Heart right ventricle (tissue), 16 donors: ENCODE measurements around the gene FGFR4. TPM values are rescaled to one million over a fixed set of nuclear protein-coding genes. Genes with fewer than 3 reads are reported as not detected.

ENCODE experiments used
- ATAC-seq, 8 donors: fragments of 200-7000 bp; cut with Tn5 transposase; one replicate each; pipeline ENCODE4 v1.9.1; 2020; ENCODE audit warnings: mild to moderate bottlenecking in 8 of 8, moderate library complexity in 8 of 8, moderate number of reproducible peaks in 1 of 8
- DNase-seq, 2 donors: peaks; one replicate each; pipeline ENCODE4 v3.0.0-alpha.2; 2020
- H3K27ac ChIP-seq, 10 donors: fragments of 200-600 bp; sonication (generic) in 2 of 10; one replicate each; pipeline versions ENCODE4 v1.5.0 to v1.8.0; 2020 to 2022; ENCODE audit warnings: mild to moderate bottlenecking in 3 of 10
- H3K27me3 ChIP-seq, 7 donors: fragments of 200-600 bp; one replicate each; pipeline ENCODE4 v1.8.0; 2021 to 2022; ENCODE audit warnings: mild to moderate bottlenecking in 2 of 7
- H3K36me3 ChIP-seq, 9 donors: fragments of 200-600 bp; sonication (generic) in 1 of 9; one replicate each; pipeline versions ENCODE4 v1.5.0 to v1.8.0; 2020 to 2022; ENCODE audit warnings: mild to moderate bottlenecking in 2 of 9
- H3K4me1 ChIP-seq, 9 donors: fragments of 200-600 bp; sonication (generic) in 1 of 9; one replicate each; pipeline versions ENCODE4 v1.5.0 to v1.8.0; 2020 to 2022; ENCODE audit warnings: mild to moderate bottlenecking in 4 of 9
- H3K4me3 ChIP-seq, 10 donors: fragments of 200-600 bp; sonication (generic) in 2 of 10; one replicate each; pipeline versions ENCODE4 v1.5.0 to v1.8.0; 2020 to 2022; ENCODE audit warnings: mild to moderate bottlenecking in 7 of 10, moderate library complexity in 2 of 10
- H3K9me3 ChIP-seq, 11 donors: fragments of 200-600 bp in 10 of 11; sonication (generic) in 2 of 11; one replicate each; pipeline versions ENCODE4 v1.5.0 to v1.8.0; 2013 to 2022; ENCODE audit warnings: mild to moderate bottlenecking in 2 of 11, control low read depth in 1 of 11, moderate library complexity in 1 of 11
- WGBS, 2 donors: extraction: QIAGEN DNeasy Blood & Tissue Kit; methylation state at CpG; one replicate each; pipeline ENCODE4 v1.1.7; 2013; ENCODE audit warnings: inconsistent platforms in 1 of 2; 5-methylcytosine and 5-hydroxymethylcytosine counted together
- intact Hi-C, 10 donors: fragments of 100-400 bp; cut with DNase I; formaldehyde crosslinking; loops; one replicate each; pipeline versions ENCODE4 v1.11.1 to v1.14.2; 2022
- polyA plus RNA-seq, 2 donors: library from polyadenylated mRNA; stranded (reverse); fragments of 200-250 nt; gene quantifications; one replicate each; pipeline ENCODE4 v1.2.3, GENCODE V29; 2013
- total RNA-seq, 10 donors: library from RNA; stranded (reverse); fragmentation: NEBNext Ultra II Directional in 3 of 10; extraction: Animal tissue kit (Norgen Biotek cat#: 25700) in 3 of 10; gene quantifications; one replicate each; pipeline versions ENCODE4 v1.2.1 to v1.2.4, GENCODE V29; 2021 to 2023
- TF ChIP-seq, protein P1 (sequence below), 9 donors: fragments of 200-600 bp; sonication (generic) in 2 of 9; IDR thresholded peaks; one replicate each; pipeline versions ENCODE4 v1.5.0 to v1.8.0; 2021 to 2022; ENCODE audit warnings: antibody characterized with exemption in 9 of 9, mild to moderate bottlenecking in 5 of 9, moderate library complexity in 1 of 9
- donor health status: Arrhythmogenic right ventricular cardiomyopathy.
- donor health status: ischemic (EF 13 %, LVEDD 7.1; RV severe dilation, severe dysfunction).
- donor health status: healthy with polysubstance abuse.
- donor health status: DM: no; HTN: yes; CAD: no.
- donor health status: DM: no; HTN: no; CAD: no.
- donor health status: ischemic (EF 25% LVEDD 6.9; RV normal size, moderate dysfunction).
- donor health status: ischemic (EF 25% LVEDD 5.7; RV mildly dilated, moderate dysfunction).
- donor health status: healthy.
- donor health status: DM: yes; HTN: yes; CAD: no.
- donor health status: Ischemic cardiomyopathy.
- donor health status: ischemic (EF 35%, LVEDD 5.7; RV mildly dilated, moderate dysfunction).
- donor health status: nonischemic (EF 11% LVEDD 7.7; RV severe dilation, severe dysfunction).
- donor health status: DM: yes; HTN: yes; CAD: no.
- donor health status: PGD.
- donor health status: ischemic (EF 29% LVEDD 5.4; RV normal size, mild dysfunction).
- donor health status: nonischemic (EF 23%, LVEDD 6.1; RV moderate dilation, normal function).

Gene FGFR4
- total and polyA plus RNA-seq, 12 donors: 0.25 to 2.7 (median 0.53) TPM; not detected in 1

GRCh38 chr5:177049285-177049684, 37.4 kb upstream of the FGFR4 start:
- no peak for ATAC-seq
- H3K36me3 ChIP-seq: peaks cover 0 to 100% (median 29%) of the 10 kb centered on the region in 9 donors
- intact Hi-C loops: no loop called here

GRCh38 chr5:177064500-177065277, 22.0 kb upstream of the FGFR4 start:
- H3K4me3 ChIP-seq: no peak overlapping the region
- no peaks in the 10 kb centered on the region for H3K27me3 ChIP-seq
- H3K4me1 ChIP-seq: peaks cover 0 to 8% (median 2%) of the 10 kb centered on the region in 9 donors
- intact Hi-C loops: no loop called here
- ATAC-seq (no peak), DNase-seq (no peak)
- WGBS, 2 donors: 82 to 86% methylated on average over 12 of the region's 12 CpGs
- H3K9me3 ChIP-seq: no peaks in the 10 kb centered on the region
- no peak overlapping the region for H3K27ac ChIP-seq
- H3K36me3 ChIP-seq: peaks cover 0 to 71% (median 9%) of the 10 kb centered on the region in 9 donors
- TF ChIP-seq, protein P1, sequence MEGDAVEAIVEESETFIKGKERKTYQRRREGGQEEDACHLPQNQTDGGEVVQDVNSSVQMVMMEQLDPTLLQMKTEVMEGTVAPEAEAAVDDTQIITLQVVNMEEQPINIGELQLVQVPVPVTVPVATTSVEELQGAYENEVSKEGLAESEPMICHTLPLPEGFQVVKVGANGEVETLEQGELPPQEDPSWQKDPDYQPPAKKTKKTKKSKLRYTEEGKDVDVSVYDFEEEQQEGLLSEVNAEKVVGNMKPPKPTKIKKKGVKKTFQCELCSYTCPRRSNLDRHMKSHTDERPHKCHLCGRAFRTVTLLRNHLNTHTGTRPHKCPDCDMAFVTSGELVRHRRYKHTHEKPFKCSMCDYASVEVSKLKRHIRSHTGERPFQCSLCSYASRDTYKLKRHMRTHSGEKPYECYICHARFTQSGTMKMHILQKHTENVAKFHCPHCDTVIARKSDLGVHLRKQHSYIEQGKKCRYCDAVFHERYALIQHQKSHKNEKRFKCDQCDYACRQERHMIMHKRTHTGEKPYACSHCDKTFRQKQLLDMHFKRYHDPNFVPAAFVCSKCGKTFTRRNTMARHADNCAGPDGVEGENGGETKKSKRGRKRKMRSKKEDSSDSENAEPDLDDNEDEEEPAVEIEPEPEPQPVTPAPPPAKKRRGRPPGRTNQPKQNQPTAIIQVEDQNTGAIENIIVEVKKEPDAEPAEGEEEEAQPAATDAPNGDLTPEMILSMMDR (IDR thresholded peaks at IDR 0.05): no peak

More at GRCh38 chr5:177049285-177049684, 37.4 kb upstream of the FGFR4 start:
- TF ChIP-seq, protein P1 (IDR thresholded peaks at IDR 0.05): no peak
- H3K4me3 ChIP-seq: no peak overlapping the region
- H3K27me3 ChIP-seq: no peaks in the 10 kb centered on the region
- no peak overlapping the region for H3K27ac ChIP-seq
- peaks cover 0 to 3% (median 0%) of the 10 kb centered on the region in 9 donors for H3K4me1 ChIP-seq
- 93 to 97% methylated on average over 5 of the region's 5 CpGs for WGBS, 2 donors
- no peaks in the 10 kb centered on the region for H3K9me3 ChIP-seq
- no peak for DNase-seq

- ATAC-seq (no peak), DNase-seq (no peak)
- Histone ChIP-seq H3K4me1 (peaks cover 0 to 8% (median 2%) of the 10 kb centered on the region in 9 donors), H3K4me3 (no peak overlapping the region), H3K9me3 (no peaks in the 10 kb centered on the region), H3K36me3 (peaks cover 0 to 63% (median 9%) of the 10 kb centered on the region in 9 donors), H3K27ac (no peak overlapping the region), H3K27me3 (no peaks in the 10 kb centered on the region)
- TF ChIP-seq, protein P1 (IDR thresholded peaks at IDR 0.05): no peak
- 83 to 88% methylated on average over 6 of the region's 6 CpGs for whole genome bisulfite sequencing, 2 donors
- intact Hi-C loops: no loop called here
Measured at GRCh38 chr5:177065491-177065890, 21.2 kb upstream of the FGFR4 start.

DNA sequence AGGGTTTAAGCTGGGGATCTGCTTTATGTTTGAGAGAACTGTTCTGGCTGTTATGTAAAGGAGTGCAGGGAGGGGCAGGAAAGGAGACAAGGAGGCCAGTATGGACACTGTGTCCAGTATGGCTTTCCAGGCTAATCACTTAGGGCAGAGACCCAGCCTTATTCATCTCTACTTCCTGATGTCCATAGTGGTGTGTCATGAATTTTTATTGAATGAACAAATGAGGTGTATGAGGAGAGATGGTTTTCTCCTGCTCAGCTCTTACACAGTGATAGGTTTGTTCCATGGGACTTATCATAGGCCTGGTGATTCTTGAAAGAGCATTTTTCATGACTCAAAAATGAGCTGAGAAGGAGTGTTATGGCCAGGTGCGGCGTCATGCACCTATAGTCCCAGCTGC, 20.5 kb upstream of the FGFR4 start:
- intact Hi-C loops: no loop called here
- WGBS, 2 donors: 99 to 100% methylated on average over 2 of the region's 2 CpGs

More for the DNA sequence above, 20.5 kb upstream of the FGFR4 start:
- peaks cover 0 to 63% (median 9%) of the 10 kb centered on the region in 9 donors for H3K36me3 ChIP-seq
- peaks cover 0 to 5% (median under 1%) of the 10 kb centered on the region in 9 donors for H3K4me1 ChIP-seq
- no peak overlapping the region for H3K27ac ChIP-seq
- DNase-seq: no peak
- H3K27me3 ChIP-seq: no peaks in the 10 kb centered on the region
- TF ChIP-seq, protein P1 (IDR thresholded peaks at IDR 0.05): no peak
- H3K9me3 ChIP-seq: no peaks in the 10 kb centered on the region
- no peak for ATAC-seq
- no peak overlapping the region for H3K4me3 ChIP-seq
